NK-92 treated with Interleukin-12 subunit alpha and Interleukin-12 subunit beta, amount 100 ng/mL, for 24 hours (cell line): ENCODE data around the gene PEX5L.

Experiments used
- DNase-seq: peaks from one replicate; lab custom pipeline; 2025; lab: John Stamatoyannopoulos, UW

The PEX5L gene

GRCh38 chr3:179955286-179955685 lies 81.5 kb downstream of the PEX5L start:
- DNase-seq, result no peak

- no peak for DNase-seq
Observed at GRCh38 chr3:179953993-179954870, 82.5 kb downstream of the PEX5L start.

GRCh38 chr3:179950840-179951239 lies 85.9 kb downstream of the PEX5L start:
- DNase-seq, result no peak

- DNase-seq, result no peak
Observed at GRCh38 chr3:179949869-179950268, 86.9 kb downstream of the PEX5L start.

GRCh38 chr3:179949412-179949811 lies 87.3 kb downstream of the PEX5L start:
- DNase-seq, result no peak

GRCh38 chr3:179948740-179949139 lies 88.0 kb downstream of the PEX5L start:
- no peak for DNase-seq

- DNase-seq, result no peak
Observed at GRCh38 chr3:179945569-179945968, 91.2 kb downstream of the PEX5L start.

GRCh38 chr3:179943117-179943880 lies 93.4 kb downstream of the PEX5L start:
- no peak for DNase-seq

- no peak for DNase-seq
Observed at GRCh38 chr3:179942553-179943075, 94.1 kb downstream of the PEX5L start.

GRCh38 chr3:179935710-179936109 lies 101.0 kb downstream of the PEX5L start:
- no peak for DNase-seq

GRCh38 chr3:179933914-179934313 lies 102.8 kb downstream of the PEX5L start:
- no peak for DNase-seq

GRCh38 chr3:179933080-179933479 lies 103.7 kb downstream of the PEX5L start:
- no peak for DNase-seq

- DNase-seq, result no peak
Observed at GRCh38 chr3:179932674-179933073, 104.1 kb downstream of the PEX5L start.

- DNase-seq, result peak; percentile 7
Observed at GRCh38 chr3:179929091-179929529, 107.6 kb downstream of the PEX5L start.

GRCh38 chr3:179927191-179927590 lies 109.5 kb downstream of the PEX5L start:
- DNase-seq, result no peak

- DNase-seq, result no peak
Observed at GRCh38 chr3:179921951-179922350, 114.8 kb downstream of the PEX5L start.

- DNase-seq, result no peak
Observed at GRCh38 chr3:179921500-179921899, 115.2 kb downstream of the PEX5L start.

- DNase-seq, result no peak
Observed at GRCh38 chr3:179907784-179908482, 128.8 kb downstream of the PEX5L start.

GRCh38 chr3:179902061-179902460 lies 134.7 kb downstream of the PEX5L start:
- no peak for DNase-seq

GRCh38 chr3:179898024-179898423 lies 138.7 kb downstream of the PEX5L start:
- no peak for DNase-seq

GRCh38 chr3:179897231-179897630 lies 139.5 kb downstream of the PEX5L start:
- DNase-seq, result no peak

GRCh38 chr3:179896507-179896906 lies 140.2 kb downstream of the PEX5L start:
- DNase-seq, result no peak
